Femur (tissue), 1 donor: ENCODE results near the gene PTPRS.
"Not testable (repeated sequence)": the region's sequence is repeated elsewhere in the genome, so short reads cannot be mapped to it uniquely, and the experiment has no call there.

Experiments used
- DNase-seq: peaks from one replicate; pipeline ENCODE4 v3.0.0-alpha.2; 2017

PTPRS gene

GRCh38 chr19:5340637-5341447, at the start of gene PTPRS:
PTPRS (minus strand) TSS chr19:5340812; CDS start chr19:5286140, 54,672 bp downstream.
- DNase-seq = peak; percentile 88

GRCh38 chr19:5389353-5389752, 48.7 kb upstream of the PTPRS start:
- no peak for DNase-seq

GRCh38 chr19:5387472-5387871, 46.9 kb upstream of the PTPRS start:
- no peak for DNase-seq

DNA sequence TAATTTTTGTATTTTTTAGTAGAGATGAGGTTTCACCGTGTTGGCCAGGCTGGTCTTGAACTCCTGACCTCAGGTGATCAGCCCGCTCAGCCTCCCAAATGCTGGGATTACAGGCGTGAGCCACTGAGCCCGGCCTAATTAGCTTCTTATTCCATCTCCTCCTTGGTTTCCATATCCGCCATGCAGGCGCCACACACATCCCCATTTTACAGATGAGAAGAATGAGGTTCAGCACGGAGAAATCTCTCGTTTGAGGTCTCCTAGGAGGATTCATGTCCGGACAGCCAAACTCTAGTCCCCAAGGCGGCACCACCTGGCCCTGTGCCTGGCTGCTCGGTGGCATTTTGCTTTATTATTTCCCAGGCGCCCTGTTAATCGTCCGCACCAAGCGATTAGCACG, 46.2 kb upstream of the PTPRS start:
- no peak for DNase-seq

- DNase-seq = not testable (repeated sequence)
These were observed 40.6 kb upstream of the PTPRS start for GRCh38 chr19:5381197-5381596.

DNA sequence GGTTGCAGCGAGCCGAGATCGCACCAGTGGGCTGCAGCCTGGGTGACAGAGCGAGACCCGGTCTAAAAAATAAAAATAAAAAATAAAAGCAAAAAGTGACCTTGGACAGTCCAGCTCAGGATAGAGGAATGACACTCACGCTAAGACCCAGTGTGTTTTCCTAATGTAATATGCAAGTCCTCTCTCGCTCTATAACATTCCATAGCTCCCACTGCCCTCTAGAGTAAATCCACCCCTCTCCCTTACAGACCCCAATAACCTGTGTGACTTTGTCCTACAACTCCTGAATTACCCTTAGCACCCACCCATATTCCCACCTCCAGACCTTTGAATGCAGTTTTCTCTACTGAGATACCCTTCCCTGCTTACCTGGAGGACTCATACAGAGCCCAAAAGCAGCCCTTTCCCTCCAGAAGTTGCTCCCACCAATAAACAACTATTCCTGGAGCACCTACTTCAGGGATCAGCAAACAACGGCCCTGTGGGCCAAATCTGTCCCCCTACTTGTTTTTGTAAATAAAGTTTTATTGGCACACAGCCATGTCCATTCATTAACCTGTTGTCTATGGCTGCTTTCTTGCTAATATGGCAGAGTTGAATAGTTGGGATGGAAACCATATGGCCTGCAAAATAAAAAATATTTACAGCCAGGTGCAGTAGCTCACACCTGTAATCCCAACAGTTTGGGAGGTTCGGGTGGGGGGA, 39.8 kb upstream of the PTPRS start:
- no peak for DNase-seq

DNA sequence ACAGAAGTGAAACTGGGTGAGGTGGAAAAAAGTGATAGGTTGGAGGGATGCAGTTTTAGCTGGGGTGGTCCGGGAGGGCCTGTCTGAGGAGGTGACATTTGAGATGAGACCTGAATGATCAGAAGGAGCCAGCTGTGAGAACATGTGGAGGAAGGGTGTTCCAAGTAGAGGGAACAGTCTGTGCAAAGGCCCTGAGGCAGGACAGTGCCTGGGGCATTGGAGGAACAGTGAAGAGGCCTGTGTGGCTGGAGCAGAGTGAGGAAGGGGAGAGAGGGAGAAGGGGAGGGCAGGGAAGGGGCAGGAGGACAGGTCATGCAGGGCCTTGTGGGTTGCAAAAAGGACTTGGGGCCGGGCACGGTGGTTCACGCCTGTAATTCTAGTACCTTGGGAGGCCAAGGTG, 36.3 kb upstream of the PTPRS start:
- DNase-seq = no peak

DNA sequence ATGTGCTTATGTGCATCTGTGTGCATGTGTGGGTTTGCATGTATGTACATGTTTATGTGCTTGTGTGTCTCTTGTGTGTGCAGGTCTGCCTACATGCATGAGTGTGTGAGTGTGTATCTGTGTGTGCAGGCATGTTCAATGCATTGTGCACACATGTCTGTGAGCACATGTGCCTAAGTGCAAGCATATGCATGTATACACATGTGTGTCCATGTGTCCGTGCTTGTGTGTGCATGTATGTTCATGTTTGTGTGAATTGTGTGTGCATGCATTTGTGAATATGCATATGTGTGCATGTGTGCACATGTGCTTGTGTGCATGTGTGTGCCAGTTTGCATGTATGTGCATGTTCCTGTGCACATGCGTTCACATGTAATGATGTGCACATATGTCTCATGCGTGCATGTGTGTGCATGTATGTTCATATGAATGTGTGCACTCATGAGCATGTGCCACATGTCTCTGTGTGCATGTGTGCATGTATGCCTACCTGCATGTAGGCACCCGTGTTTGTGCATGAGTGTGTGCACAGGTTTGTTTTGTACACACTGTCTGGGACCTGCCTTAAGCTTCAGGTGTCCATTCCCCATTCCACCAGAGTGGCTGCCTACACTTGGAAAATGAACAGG, 32.1 kb upstream of the PTPRS start:
- DNase-seq = no peak

DNA sequence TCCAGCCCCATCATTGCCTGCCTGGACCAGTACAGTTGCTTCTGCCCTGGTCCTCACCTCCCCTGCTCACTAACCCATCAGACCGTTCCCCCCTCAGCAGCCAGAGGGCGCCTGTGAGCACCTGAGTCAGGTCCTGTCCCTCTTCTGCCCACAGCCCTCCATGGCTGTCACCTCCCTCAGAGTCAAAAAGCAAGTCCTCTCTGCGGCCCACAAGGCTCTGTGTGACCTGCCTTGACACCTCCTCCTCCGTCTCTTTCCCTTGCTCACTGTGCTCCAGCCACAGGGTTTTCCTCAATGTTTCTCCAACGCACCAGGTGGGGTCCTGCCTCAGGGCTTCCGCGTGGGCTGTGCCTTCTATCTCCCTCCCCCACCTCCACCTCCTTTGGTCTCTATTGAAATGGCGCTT, 29.4 kb upstream of the PTPRS start:
- DNase-seq = peak; percentile 26

DNA sequence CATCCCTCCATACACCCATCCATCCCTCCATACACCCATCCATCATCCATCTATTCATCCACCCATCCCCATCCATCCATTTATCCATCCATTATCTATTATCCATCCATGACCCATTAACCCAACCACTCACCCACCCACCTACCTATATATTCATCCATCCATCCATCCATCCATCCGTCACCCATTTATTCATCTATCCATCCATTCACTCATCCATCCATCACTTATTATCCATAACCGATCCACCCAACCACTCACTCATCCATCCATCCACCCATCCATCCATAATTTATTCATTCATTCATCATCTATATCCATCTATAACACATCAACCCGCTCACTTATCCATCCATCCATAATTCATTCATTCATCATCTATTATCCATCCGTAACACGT, 28.7 kb upstream of the PTPRS start:
- no peak for DNase-seq

GRCh38 chr19:5367530-5368133, 27.0 kb upstream of the PTPRS start:
- no peak for DNase-seq

DNA sequence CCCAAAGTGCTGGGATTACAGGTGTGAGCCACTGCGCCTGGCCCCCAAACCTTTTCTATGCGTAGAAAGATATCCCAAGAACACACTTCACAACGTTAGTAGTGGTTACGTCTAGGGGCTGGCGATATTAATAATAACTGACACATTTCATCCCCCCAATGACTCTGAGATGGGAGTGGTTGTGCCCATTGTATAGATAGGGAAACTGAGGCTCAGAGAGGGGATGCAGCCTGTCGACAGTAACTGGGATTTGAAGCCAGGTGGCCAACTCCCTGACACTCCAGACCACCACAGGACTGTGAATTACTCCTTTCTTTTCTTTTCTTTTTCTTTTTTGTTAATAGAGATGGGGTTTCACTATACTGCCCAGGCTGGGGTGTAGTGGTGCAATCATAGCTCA, 25.3 kb upstream of the PTPRS start:
- no peak for DNase-seq

DNA sequence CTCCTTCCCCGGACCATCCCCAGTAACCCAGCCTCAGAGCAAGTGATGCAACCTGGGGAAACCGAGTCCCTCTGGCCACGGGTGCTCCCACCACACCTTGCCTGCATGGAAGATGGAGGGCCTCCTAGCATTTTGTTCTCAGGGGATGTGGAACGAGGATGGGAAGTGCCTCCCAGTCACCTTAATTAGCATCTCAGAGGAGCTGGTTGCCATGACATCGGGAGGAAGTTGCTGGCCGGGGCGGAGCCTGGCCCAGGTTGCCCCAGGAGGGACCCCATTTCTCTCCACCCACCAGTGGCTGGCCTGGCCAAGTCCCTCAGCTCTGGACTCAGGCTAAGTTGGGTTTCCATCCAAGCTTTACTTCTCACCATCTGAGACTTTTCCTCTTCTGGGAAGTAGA, 24.1 kb upstream of the PTPRS start:
- DNase-seq = no peak

DNA sequence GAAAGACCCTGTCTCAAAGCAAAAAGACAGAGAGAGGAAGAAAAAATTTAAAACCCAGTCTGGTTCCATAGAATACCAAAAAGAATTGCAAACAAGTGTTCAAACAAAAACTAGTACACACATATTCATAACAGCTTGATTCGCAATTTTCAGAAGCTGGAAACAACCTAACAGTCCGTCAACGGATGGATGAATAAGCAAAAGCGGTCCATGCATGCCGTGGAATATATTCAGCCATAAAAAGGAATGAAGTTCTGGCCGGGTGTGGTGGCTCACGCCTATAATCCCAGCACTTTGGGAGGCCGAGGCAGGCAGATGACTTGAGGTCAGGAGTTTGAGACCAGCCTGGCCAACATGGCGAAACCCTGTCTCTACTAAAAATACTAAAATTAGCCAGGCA, 21.2 kb upstream of the PTPRS start:
- not testable (repeated sequence) for DNase-seq

DNA sequence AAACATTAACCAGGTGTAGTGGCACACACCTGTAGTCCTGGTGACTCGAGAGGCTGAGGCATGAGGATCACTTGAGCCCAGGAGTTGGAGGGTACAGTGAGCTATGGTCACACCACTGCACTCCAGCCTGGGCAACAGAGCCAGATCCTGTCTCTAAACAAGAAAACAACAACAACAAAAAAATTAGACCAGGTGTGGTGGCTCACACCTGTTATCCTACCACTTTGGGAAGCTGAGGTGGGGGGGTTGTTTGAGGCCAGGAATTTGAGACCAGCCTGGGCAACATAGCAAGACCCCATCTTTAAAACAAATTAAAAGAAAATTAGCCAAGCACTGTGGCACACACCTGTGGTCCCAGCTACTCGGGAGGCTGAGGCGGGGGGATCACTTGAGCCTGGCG, 20.8 kb upstream of the PTPRS start:
- no peak for DNase-seq

DNA sequence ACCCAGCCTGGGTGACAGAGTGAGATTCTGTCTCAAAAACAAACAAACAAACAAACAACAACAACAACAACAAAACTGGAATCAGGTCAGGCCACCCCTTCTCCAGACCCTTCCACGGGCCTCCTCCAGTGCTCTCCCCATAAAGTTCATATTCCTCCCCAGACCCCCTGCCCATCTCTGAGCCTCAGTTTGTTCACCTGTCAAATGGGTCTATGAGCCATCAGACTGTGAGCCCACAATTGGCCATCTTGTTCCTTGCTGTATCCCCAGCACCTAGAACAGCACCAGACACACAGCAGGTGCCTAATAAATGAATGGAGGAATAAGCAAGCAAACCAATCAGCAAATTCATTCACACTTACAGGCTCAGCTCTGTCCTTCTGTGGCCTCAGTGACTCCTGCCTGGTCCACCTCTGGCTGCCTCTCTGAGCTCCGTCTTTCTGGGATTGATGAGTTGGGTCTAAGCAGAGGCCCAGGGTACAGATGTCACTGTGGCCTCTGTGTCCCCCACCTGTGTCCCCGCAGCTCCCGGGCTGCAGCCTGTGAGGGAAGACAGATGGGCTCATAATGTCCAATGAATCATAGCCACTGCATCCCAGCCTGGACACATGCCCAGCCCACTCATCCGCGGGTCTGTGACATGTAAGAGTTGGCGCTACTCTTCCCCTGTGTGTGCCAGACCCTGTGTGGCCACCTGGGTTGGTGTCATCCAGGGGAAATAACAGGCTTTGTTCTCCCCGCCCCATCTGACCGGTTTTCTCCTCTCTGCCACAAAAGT, 19.6 kb upstream of the PTPRS start:
- no peak for DNase-seq

- DNase-seq = no peak
These were observed 17.7 kb upstream of the PTPRS start for GRCh38 chr19:5358173-5358800.

DNA sequence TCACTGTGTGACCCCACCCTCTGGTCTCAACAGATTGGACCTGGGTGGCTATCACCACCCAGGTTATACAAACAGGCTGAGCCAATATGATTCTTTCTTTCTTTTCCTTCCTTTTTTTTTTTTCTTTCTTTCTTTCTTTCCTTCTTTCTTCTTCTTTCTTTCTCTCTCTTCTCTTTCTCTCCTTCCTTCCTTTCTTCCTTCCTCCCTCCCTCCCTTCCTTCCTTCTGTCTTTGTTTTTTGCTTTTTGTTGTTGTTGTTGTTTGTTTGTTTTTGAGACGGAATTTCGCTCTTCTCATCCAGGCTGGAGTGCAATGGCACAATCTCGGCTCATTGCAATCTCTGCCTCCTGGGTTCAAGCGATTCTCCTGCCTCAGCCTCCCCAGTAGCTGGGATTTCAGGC, 17.0 kb upstream of the PTPRS start:
- DNase-seq = no peak

DNA sequence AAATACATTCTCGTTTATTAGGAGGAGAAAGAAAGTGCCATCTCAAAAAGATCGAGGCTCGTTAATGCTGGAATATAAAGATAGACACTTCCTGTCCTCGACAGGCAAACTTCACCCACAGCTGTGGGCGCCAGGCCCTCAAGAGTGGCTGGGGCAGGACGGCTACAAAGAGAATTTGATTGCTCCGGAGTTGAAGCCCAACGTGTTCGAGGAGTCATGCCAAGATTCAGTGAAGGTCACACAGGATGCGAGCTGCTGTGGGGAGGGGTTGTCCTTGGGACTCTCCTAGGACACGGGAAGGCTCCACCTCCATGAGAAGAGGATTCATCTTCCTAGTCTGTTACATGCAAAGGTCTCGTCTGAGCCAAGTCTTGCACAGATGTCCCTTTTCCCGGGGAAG, 16.3 kb upstream of the PTPRS start:
- no peak for DNase-seq

DNA sequence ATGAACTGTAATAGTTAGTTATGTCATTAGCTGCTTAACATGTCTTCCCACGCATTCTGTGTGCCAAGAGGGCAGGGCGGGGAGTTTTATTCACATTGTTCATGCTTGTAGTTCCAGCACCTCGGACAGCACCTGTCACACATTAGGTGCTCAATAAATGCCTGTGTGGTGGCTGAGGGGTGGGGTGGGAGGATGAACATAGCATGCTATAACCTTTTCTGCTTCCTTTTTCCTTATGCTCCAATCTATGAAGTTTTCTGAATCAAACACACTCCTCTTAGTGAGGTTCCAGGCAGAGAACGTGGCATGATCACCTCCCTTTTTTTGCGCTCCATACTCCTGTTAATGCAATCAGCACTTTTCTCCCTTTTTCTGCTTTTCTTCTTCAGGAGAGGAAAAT, 15.8 kb upstream of the PTPRS start:
- DNase-seq = no peak

GRCh38 chr19:5355693-5356092, 15.1 kb upstream of the PTPRS start:
- no peak for DNase-seq

DNA sequence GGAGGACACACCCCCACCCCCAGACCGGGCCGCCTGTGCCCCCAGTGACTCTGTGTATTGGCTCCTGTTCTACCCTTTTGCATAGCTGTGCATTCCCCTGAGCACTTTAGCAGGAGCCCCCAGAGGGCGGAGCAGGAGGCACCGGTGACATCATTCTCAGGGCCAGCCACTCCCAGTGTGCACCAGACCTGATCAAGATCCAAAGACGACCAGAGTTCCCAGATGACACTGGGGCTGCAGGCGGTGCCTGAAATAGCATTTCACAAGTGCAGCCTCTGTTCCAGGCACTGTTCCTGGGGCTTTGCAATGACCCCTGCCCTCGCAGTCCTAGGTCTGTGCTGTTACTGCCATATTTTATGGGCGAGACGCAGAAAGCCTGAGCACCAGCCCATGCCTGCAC, 14.5 kb upstream of the PTPRS start:
- DNase-seq = no peak
